ENCODE measurements around the gene PFDN4. TPM values are rescaled to one million over a fixed set of nuclear protein-coding genes. Genes with fewer than 3 reads are reported as not detected.

The PFDN4 gene
- total RNA-seq, 1 experiment from 2014 or later = 37.0 TPM

- H3K4me3 Mint-ChIP-seq (ENCODE audit: unreplicated experiment) = no peak overlapping the region
- intact Hi-C loops (cut with micrococcal nuclease) = no loop called here
- no peaks in the 10 kb centered on the region for H3K27me3 Mint-ChIP-seq (ENCODE audit: insufficient read depth, unreplicated experiment)
- H3K27ac Mint-ChIP-seq (ENCODE audit: low read depth, unreplicated experiment) = no peak overlapping the region
- POLR2A ChIA-PET = no interaction called here
- peaks cover 5% of the 10 kb centered on the region for H3K9me3 Mint-ChIP-seq (ENCODE audit: unreplicated experiment)
- BruUV-seq (replicated peaks) = no TSS peak
- no peaks in the 10 kb centered on the region for H3K36me3 Mint-ChIP-seq (ENCODE audit: insufficient read depth, unreplicated experiment)
- CTCF ChIA-PET = interaction anchor here (0.6 kb wide), 1 partner anchor 278 kb away, joined by 3 read pairs; no protein-coding TSS in a partner anchor
- DNase-seq (ENCODE audit: unreplicated experiment) = no peak
- TF ChIP-seq, protein P1, sequence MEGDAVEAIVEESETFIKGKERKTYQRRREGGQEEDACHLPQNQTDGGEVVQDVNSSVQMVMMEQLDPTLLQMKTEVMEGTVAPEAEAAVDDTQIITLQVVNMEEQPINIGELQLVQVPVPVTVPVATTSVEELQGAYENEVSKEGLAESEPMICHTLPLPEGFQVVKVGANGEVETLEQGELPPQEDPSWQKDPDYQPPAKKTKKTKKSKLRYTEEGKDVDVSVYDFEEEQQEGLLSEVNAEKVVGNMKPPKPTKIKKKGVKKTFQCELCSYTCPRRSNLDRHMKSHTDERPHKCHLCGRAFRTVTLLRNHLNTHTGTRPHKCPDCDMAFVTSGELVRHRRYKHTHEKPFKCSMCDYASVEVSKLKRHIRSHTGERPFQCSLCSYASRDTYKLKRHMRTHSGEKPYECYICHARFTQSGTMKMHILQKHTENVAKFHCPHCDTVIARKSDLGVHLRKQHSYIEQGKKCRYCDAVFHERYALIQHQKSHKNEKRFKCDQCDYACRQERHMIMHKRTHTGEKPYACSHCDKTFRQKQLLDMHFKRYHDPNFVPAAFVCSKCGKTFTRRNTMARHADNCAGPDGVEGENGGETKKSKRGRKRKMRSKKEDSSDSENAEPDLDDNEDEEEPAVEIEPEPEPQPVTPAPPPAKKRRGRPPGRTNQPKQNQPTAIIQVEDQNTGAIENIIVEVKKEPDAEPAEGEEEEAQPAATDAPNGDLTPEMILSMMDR (IDR thresholded peaks at IDR 0.05; ENCODE audit: unreplicated experiment) = no peak
- H3K4me1 Mint-ChIP-seq (ENCODE audit: insufficient read depth, unreplicated experiment) = peaks cover 11% of the 10 kb centered on the region
Measured at GRCh38 chr20:54266844-54267243, 59.0 kb downstream of the PFDN4 start.

GRCh38 chr20:54267483-54268003 is 59.7 kb downstream of the PFDN4 start:
- Mint-ChIP-seq H3K27ac (ENCODE audit: low read depth, unreplicated experiment) (no peak overlapping the region), H3K9me3 (ENCODE audit: unreplicated experiment) (peaks cover 5% of the 10 kb centered on the region), H3K4me3 (ENCODE audit: unreplicated experiment) (no peak overlapping the region), H3K36me3 (ENCODE audit: insufficient read depth, unreplicated experiment) (no peaks in the 10 kb centered on the region), H3K4me1 (ENCODE audit: insufficient read depth, unreplicated experiment) (peaks cover 11% of the 10 kb centered on the region), H3K27me3 (ENCODE audit: insufficient read depth, unreplicated experiment) (no peaks in the 10 kb centered on the region)
- intact Hi-C loops (cut with micrococcal nuclease) = no loop called here
- ChIA-PET CTCF (interaction anchor here (0.6 to 1.2 kb wide), 3 partner anchors 11 to 277 kb away, joined by 3 to 5 read pairs (median 4); no protein-coding TSS in a partner anchor), POLR2A (no interaction called here)
- BruUV-seq (replicated peaks) = no TSS peak
- DNase-seq (ENCODE audit: unreplicated experiment) = no peak
- TF ChIP-seq, protein P1 (IDR thresholded peaks at IDR 0.05; ENCODE audit: unreplicated experiment) = no peak

GRCh38 chr20:54268941-54269340 is 61.1 kb downstream of the PFDN4 start:
- TF ChIP-seq, protein P1 (IDR thresholded peaks at IDR 0.05; ENCODE audit: unreplicated experiment) = no peak
- DNase-seq (ENCODE audit: unreplicated experiment) = no peak
- Mint-ChIP-seq H3K4me3 (ENCODE audit: unreplicated experiment) (no peak overlapping the region), H3K9me3 (ENCODE audit: unreplicated experiment) (peaks cover 5% of the 10 kb centered on the region), H3K27me3 (ENCODE audit: insufficient read depth, unreplicated experiment) (no peaks in the 10 kb centered on the region), H3K36me3 (ENCODE audit: insufficient read depth, unreplicated experiment) (no peaks in the 10 kb centered on the region), H3K4me1 (ENCODE audit: insufficient read depth, unreplicated experiment) (peaks cover 11% of the 10 kb centered on the region), H3K27ac (ENCODE audit: low read depth, unreplicated experiment) (no peak overlapping the region)
- ChIA-PET CTCF (interaction anchor here (0.7 to 1.2 kb wide), 2 partner anchors 12 to 72 kb away, joined by 3 to 5 read pairs; no protein-coding TSS in a partner anchor), POLR2A (interaction anchor here (0.7 kb wide), 1 partner anchor 12 kb away, joined by 3 read pairs; no protein-coding TSS in a partner anchor)
- intact Hi-C loops (cut with micrococcal nuclease) = no loop called here
- no TSS peak for BruUV-seq (replicated peaks)

Other genes starting within 250 kb of the PFDN4 start
- gene BCAS1, start 137.5 kb upstream of the PFDN4 start, total RNA-seq (2022) = not detected in 2 replicates
- 0.28 and 0.34 TPM in 2 replicates for gene CYP24A1, start 34.1 kb upstream of the PFDN4 start, total RNA-seq (2022)